DMS153 treated with DMSO at 0.1 percent for 48 hours (cell line): ENCODE results near the gene LMOD3.

ENCODE experiments used
- DNase-seq: peaks from one replicate; lab custom pipeline; 2025; ENCODE audit not compliant: unreplicated experiment; lab: John Stamatoyannopoulos, UW

Gene LMOD3

DNA sequence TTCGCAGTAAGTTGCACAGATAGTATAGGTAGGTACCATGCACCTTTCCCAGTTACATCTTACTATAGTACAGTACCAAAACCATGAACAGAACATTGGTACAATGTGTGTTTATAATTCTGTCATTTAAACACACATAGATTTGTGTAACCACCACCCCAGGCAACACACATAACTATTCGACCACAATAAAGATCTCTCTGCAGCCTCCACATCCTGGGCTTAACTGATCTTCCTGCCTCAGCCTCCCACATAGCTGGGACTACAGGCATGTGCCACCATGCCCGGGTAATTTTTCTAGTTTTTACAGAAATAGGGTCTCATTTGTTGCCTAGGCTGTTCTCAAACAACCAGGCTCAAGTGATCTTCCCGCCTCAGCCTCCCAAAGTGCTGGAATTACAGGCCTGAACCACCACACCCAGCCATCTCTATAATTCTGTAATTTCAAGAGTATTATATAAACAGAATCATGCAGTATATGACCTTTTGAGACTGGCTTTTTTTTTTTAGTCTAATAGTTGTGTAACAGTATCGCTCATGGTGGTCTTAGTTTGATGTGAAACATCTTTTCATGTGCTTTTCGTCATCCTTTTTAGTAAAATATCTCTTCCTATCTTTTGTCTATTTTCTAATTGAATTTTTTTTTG, 57.0 kb downstream of the LMOD3 start:
- DNase-seq: no peak

DNA sequence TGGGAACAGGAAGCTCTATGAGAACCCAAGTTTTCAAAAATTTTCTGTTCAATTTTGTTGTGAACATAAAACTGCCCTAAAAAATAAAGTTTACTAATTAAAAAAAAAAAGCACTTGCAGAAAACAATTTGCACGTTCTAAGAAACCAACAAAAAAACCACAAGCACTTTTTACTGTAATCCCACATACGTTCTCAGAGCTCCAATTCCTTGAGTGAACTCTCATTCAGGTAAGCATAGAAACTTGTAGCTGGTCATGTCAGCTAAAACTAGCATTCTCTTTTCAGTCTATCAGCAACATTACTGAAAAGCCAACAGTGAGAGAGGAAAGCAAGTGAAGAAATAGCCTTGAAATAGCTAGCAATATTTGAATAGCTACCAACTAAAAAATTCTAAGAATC, 58.8 kb downstream of the LMOD3 start:
- DNase-seq: no peak

DNA sequence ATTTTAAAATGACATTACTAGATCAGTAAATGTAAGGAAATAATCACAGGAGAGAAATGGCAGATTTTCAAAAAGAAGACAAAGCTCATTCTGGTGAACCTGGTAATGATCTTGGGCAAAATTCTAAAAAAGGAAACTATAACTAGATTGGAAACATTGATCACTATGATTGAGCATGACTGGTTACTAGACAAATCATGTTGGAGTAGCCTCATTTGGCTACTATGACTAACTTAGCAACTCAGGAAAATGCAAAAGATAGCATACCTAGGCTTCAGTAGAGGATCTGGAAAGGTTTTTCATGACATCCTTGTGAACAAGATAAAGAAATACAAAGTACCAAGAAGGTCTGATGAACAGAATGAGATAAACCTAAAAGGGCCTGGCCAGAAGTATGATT, 62.7 kb downstream of the LMOD3 start:
- DNase-seq: no peak

DNA sequence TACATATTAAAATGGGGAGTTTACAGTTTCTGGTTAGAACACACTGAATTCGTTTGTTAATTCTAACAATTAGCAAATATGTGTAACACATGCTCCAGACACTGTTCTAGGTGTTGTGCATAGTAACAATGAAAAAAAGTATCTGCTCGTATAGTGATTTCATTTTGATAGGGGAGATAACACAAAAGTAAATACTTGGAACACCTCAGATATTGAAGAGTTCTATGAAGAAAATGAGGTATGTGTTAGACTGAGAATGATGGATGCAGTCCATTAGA, 63.5 kb downstream of the LMOD3 start:
- DNase-seq: no peak

- no peak for DNase-seq
Measured at GRCh38 chr3:69058180-69058946, 64.0 kb downstream of the LMOD3 start.
